Cardiac ventricle fibroblast (primary cell): ENCODE data around the gene C12orf75. TPM values are rescaled to one million over a fixed set of nuclear protein-coding genes. Genes with fewer than 3 reads are reported as not detected.

Experiments used
- total RNA-seq: library from RNA; depleted of rRNA; stranded (reverse); fragments of >200 nt; gene quantifications from 2 replicates; pipeline ENCODE4 v1.2.3, GENCODE V29; 2015

Gene C12orf75
- total RNA-seq = 1.8 and 3.4 TPM in 2 replicates

GRCh38 chr12:105330283-105330930 is at the start of gene C12orf75:
Gene C12orf75, plus strand, starts transcription at chr12:105330691. Its CDS starts 201 bp downstream, at chr12:105330892.

Other genes with a start within 250 kb of the C12orf75 start
- 53.7 and 54.4 TPM in 2 replicates for gene ALDH1L2, start 246.2 kb upstream of the C12orf75 start, total RNA-seq
- 25.4 and 32.6 TPM in 2 replicates for gene WASHC4, start 223.0 kb upstream of the C12orf75 start, total RNA-seq
- 14.5 and 23.1 TPM in 2 replicates for gene APPL2, start 94.5 kb upstream of the C12orf75 start, total RNA-seq